ENCODE results near the gene FRMPD2. TPM values are rescaled to one million over a fixed set of nuclear protein-coding genes. Genes with fewer than 3 reads are reported as not detected.
A peak's percentile ranks its signal among the peaks of the same experiment; 100 is the strongest.

Gene FRMPD2
- total RNA-seq, 4 donors from 2014 or later: 0.80 TPM; not detected in 3

DNA sequence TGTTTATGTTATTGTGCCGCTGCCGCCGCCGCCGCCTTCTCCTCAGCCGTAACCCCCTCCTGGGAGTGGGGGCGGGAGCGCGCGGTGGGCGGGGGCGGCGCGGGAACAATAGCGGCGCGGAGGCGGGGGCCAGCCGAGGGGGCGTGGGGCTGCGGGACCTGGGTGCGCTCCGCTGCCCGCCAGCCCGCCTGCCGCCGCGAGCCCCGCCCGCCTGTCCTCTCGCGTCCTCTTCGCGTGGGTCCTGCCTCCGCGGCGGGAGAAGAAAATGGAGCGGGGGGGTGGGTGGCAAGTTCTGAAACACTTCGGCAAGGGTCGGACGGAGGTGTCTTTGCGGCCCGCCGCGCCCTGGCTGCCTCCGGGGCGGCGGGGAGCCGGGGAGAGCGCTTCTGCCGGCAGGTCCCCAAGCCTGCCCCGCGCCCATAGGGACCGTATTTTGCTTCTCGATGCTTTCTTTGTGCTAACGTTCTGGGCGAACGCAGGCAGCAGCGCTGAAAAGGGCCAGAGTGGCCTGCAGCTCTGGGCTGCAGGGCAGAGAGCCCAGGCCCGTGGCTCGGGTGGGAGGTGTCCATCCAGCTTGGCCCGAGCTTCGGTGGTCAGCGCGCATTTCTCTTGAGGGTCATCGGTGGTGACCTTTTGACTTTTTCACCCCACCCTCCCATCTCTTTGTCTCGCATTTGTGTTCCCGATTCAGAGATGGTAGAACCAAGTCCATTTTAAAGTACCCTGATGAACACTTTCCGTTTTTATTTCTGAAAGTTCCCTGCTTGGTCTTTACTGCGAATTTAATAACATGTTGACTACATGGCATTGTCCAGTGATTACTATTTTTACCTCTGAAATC lies 32.6 kb upstream of the FRMPD2 start:
- no peaks in the 10 kb centered on the region for H3K36me3 ChIP-seq
- WGBS, 2 donors (ENCODE audit: low coverage in 1 of 2): 0 to 6% methylated on average over 4 to 48 of the region's 70 CpGs
- in situ Hi-C loops (cut with MboI; ENCODE audit: low pct_ligation_motif_present in 1 of 4, low pct_unique_long_range_greater_than_20kb in 1 of 4, low sequenced_read_pairs in 3 of 4) (no loop called here), intact Hi-C loops (cut with DNase I; ENCODE audit: low total_unique reads) (no loop called here)
- peak; percentile 60 for DNase-seq
- H3K4me3 ChIP-seq: peak overlapping the region; percentile 90 to 100 (median 97)
- H3K27me3 ChIP-seq: no peaks in the 10 kb centered on the region
- TF ChIP-seq POLR2A (IDR thresholded peaks at IDR 0.05): no peak
- TF ChIP-seq, protein P1, sequence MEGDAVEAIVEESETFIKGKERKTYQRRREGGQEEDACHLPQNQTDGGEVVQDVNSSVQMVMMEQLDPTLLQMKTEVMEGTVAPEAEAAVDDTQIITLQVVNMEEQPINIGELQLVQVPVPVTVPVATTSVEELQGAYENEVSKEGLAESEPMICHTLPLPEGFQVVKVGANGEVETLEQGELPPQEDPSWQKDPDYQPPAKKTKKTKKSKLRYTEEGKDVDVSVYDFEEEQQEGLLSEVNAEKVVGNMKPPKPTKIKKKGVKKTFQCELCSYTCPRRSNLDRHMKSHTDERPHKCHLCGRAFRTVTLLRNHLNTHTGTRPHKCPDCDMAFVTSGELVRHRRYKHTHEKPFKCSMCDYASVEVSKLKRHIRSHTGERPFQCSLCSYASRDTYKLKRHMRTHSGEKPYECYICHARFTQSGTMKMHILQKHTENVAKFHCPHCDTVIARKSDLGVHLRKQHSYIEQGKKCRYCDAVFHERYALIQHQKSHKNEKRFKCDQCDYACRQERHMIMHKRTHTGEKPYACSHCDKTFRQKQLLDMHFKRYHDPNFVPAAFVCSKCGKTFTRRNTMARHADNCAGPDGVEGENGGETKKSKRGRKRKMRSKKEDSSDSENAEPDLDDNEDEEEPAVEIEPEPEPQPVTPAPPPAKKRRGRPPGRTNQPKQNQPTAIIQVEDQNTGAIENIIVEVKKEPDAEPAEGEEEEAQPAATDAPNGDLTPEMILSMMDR (IDR thresholded peaks at IDR 0.05): no peak
- no peak for TF ChIP-seq EP300 (IDR thresholded peaks at IDR 0.05; ENCODE audit: low read depth)
- no peak for TF ChIP-seq POLR2AphosphoS5 (IDR thresholded peaks at IDR 0.05)
- peak overlapping the region; percentile 95 to 99 (median 98) for H3K27ac ChIP-seq
- no peaks in the 10 kb centered on the region for H3K9me3 ChIP-seq
- peaks cover 8 to 32% (median 16%) of the 10 kb centered on the region in 4 donors for H3K4me1 ChIP-seq

DNA sequence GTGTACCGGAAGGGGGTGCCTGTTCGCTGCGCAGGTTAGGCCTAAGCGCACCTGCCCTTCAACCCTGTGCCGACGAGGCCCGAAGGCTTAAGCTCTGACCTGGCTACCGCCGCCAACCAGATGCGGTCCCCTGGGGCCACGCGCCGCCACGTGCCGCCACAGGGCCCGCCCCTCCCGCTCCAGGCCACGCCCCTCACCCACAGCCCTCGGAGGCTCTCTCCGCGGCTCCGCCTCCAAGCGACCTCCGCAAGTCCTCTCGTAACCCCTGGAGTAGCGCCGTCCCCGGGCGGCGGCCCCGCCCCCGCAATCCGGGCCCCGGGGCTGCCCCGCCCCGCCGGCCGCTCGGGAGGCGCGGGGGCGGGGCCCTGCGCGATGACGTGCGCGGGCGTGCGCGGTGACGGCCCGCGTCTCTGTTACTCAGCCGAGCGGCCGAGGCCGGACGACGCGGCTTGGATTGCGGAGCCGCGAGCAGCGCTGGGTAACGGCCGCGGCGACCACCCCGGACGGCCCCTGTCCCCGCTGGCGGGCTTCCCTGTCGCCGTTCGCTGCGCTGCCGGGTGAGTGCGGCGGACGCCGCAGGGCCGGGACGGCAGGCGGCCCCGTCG lies 31.9 kb upstream of the FRMPD2 start, which contains the start of gene MAPK8:
Gene MAPK8, plus strand, starts transcription at position 413 of the 605 bp plus-strand sequence. CDS start 94,984 bp downstream, outside the sequence.
- TF ChIP-seq POLR2A (IDR thresholded peaks at IDR 0.05) (peak; percentile 85), POLR2AphosphoS5 (IDR thresholded peaks at IDR 0.05) (peak; percentile 92 to 94 (median 92)), EP300 (IDR thresholded peaks at IDR 0.05; ENCODE audit: low read depth) (no peak)
- TF ChIP-seq, protein P1 (IDR thresholded peaks at IDR 0.05): no peak
- H3K9me3 ChIP-seq: no peaks in the 10 kb centered on the region
- peak within 1 kb of the TSS; percentile 90 to 100 (median 97) for H3K4me3 ChIP-seq
- peak within 1 kb of the TSS; percentile 95 to 99 (median 98) for H3K27ac ChIP-seq
- WGBS, 2 donors (ENCODE audit: low coverage in 1 of 2): 2% methylated on average over 60 of the region's 86 CpGs; no CpG with 5 or more reads in 1 of the 2 donors
- H3K36me3 ChIP-seq: no peaks in the 10 kb centered on the region
- intact Hi-C loops (cut with DNase I; ENCODE audit: low total_unique reads): no loop called here
- H3K27me3 ChIP-seq: no peaks in the 10 kb centered on the region
- in situ Hi-C loops (cut with MboI; ENCODE audit: low pct_ligation_motif_present in 1 of 4, low pct_unique_long_range_greater_than_20kb in 1 of 4, low sequenced_read_pairs in 3 of 4): no loop called here
- peaks cover 8 to 32% (median 16%) of the 10 kb centered on the region in 4 donors for H3K4me1 ChIP-seq
- DNase-seq: peak; percentile 96

DNA sequence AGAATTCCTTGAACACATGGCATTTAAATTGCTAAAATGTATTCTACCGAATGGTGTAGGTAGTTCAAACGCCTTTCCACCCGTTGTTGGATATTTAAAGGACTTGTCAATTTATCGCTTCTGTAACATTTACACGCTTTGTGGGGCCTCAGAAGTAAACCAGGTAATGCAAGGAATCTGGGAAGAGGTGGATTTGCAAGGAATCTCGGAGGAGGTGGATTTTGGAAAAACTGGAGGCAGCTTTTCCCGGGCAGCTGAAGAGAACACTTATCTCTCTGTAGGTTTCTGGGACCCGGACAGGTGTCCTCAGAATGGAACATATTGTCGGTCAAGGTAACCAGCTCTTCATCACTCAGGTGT lies 31.4 kb upstream of the FRMPD2 start:
- peaks cover 8 to 32% (median 16%) of the 10 kb centered on the region in 4 donors for H3K4me1 ChIP-seq
- H3K27me3 ChIP-seq: no peaks in the 10 kb centered on the region
- H3K4me3 ChIP-seq: peak overlapping the region in 3 of 4 donors; percentile 97 to 100 (median 97)
- DNase-seq: no peak
- no peaks in the 10 kb centered on the region for H3K9me3 ChIP-seq
- peak overlapping the region; percentile 95 to 99 (median 98) for H3K27ac ChIP-seq
- 77 to 81% methylated on average over 7 to 9 of the region's 9 CpGs for WGBS, 2 donors (ENCODE audit: low coverage in 1 of 2)
- in situ Hi-C loops (cut with MboI; ENCODE audit: low pct_ligation_motif_present in 1 of 4, low pct_unique_long_range_greater_than_20kb in 1 of 4, low sequenced_read_pairs in 3 of 4) (no loop called here), intact Hi-C loops (cut with DNase I; ENCODE audit: low total_unique reads) (no loop called here)
- H3K36me3 ChIP-seq: no peaks in the 10 kb centered on the region
- no peak for TF ChIP-seq POLR2A (IDR thresholded peaks at IDR 0.05)
- TF ChIP-seq EP300 (IDR thresholded peaks at IDR 0.05; ENCODE audit: low read depth): no peak
- TF ChIP-seq, protein P1 (IDR thresholded peaks at IDR 0.05): no peak
- TF ChIP-seq POLR2AphosphoS5 (IDR thresholded peaks at IDR 0.05): no peak

Measured in transverse colon (tissue), 4 donors.